HepG2 (cell line): ENCODE measurements around the gene MTRFR. TPM values are rescaled to one million over a fixed set of nuclear protein-coding genes. Genes with fewer than 3 reads are reported as not detected.

ENCODE experiments used
- GTF2F1 ChIP-seq: fragments of 150-350 bp; IDR thresholded peaks from 2 replicates; pipeline ENCODE4 v1.6.1; 2014; ENCODE audit warnings: low read length
- HES4 ChIP-seq: sonication (generic); formaldehyde crosslinking; IDR thresholded peaks from 2 replicates; pipeline ENCODE4 v1.9.0; 2021; ENCODE audit warnings: mild to moderate bottlenecking, missing genetic modification reagents, borderline replicate concordance
- HOXD1 ChIP-seq: sonication (generic); formaldehyde crosslinking; IDR thresholded peaks from 2 replicates; pipeline ENCODE4 v1.5.0; 2020; ENCODE audit warnings: missing genetic modification reagents
- KAT8 ChIP-seq: IDR thresholded peaks from 2 replicates; pipeline ENCODE4 v1.6.1; 2016; ENCODE audit warnings: missing genetic modification reagents, missing compliant biosample characterization
- MBD4 ChIP-seq: IDR thresholded peaks from 2 replicates; pipeline ENCODE4 v1.6.1; 2012; ENCODE audit warnings: low read length, inconsistent platforms, borderline replicate concordance
- MYC ChIP-seq: sonication (generic); formaldehyde crosslinking; IDR thresholded peaks from 2 replicates; pipeline ENCODE4 v1.9.0; 2021; ENCODE audit warnings: missing genetic modification reagents, borderline replicate concordance
- NAIF1 ChIP-seq: sonication (generic); formaldehyde crosslinking; IDR thresholded peaks from 2 replicates; pipeline ENCODE4 v1.5.0; 2020; ENCODE audit warnings: mild to moderate bottlenecking, missing genetic modification reagents, borderline replicate concordance
- SMAD9 ChIP-seq: sonication (generic); formaldehyde crosslinking; IDR thresholded peaks from 2 replicates; pipeline ENCODE4 v1.5.1; 2020; ENCODE audit warnings: mild to moderate bottlenecking, missing genetic modification reagents
- SRF ChIP-seq: IDR thresholded peaks from 2 replicates; pipeline ENCODE4 v1.6.1; 2011; ENCODE audit warnings: mild to moderate bottlenecking, low read depth, low read length, moderate library complexity
- STAG1 ChIP-seq: sonication (generic); formaldehyde crosslinking; IDR thresholded peaks from 2 replicates; pipeline ENCODE4 v1.4.0; 2020; ENCODE audit warnings: missing genetic modification reagents
- TOPORS ChIP-seq: sonication (generic); formaldehyde crosslinking; IDR thresholded peaks from 2 replicates; pipeline ENCODE4 v1.8.0; 2023; ENCODE audit warnings: mild to moderate bottlenecking, missing genetic modification reagents
- ZBTB21 ChIP-seq: sonication (generic); formaldehyde crosslinking; IDR thresholded peaks from 2 replicates; pipeline ENCODE4 v1.4.0; 2020; ENCODE audit warnings: missing genetic modification reagents
- ZBTB38 ChIP-seq: sonication (generic); formaldehyde crosslinking; IDR thresholded peaks from 2 replicates; pipeline ENCODE4 v1.5.1; 2020; ENCODE audit warnings: mild to moderate bottlenecking, missing genetic modification reagents
- ZFYVE20 ChIP-seq: sonication (generic); formaldehyde crosslinking; IDR thresholded peaks from 2 replicates; pipeline ENCODE4 v1.8.0; 2023; ENCODE audit warnings: low read depth, mild to moderate bottlenecking, moderate library complexity, missing genetic modification reagents, borderline replicate concordance
- ZNF264 ChIP-seq: sonication (generic); formaldehyde crosslinking; IDR thresholded peaks from 2 replicates; pipeline ENCODE4 v1.4.0; 2020; ENCODE audit warnings: missing genetic modification reagents
- ZNF543 ChIP-seq: sonication (generic); formaldehyde crosslinking; IDR thresholded peaks from 2 replicates; pipeline ENCODE4 v1.4.0; 2020; ENCODE audit warnings: mild to moderate bottlenecking, missing genetic modification reagents
- ZNF891 ChIP-seq: sonication (generic); formaldehyde crosslinking; IDR thresholded peaks from 2 replicates; pipeline ENCODE4 v1.5.0; 2020; ENCODE audit warnings: mild to moderate bottlenecking, missing genetic modification reagents
- polyA plus RNA-seq, 8 experiments: library from polyadenylated mRNA; depleted of rRNA in 3 of 8; stranded (reverse) in 7 of 8; unstranded in 1 of 8; fragments of >200 nt; fragmentation: Illumina TruSeq in 4 of 8; extraction: Trizol in 4 of 8; gene quantifications; 2 replicates each; pipeline versions ENCODE4 v1.2.1 to v1.2.3, GENCODE V29; 2011 to 2016; ENCODE audit warnings: low read depth in 4 of 8, missing spikeins in 1 of 8, mixed read lengths in 1 of 8; ENCODE audit not compliant: insufficient read depth in 1 of 8
- total RNA-seq, 5 experiments: library from RNA; depleted of rRNA; stranded (reverse); fragments of >200 nt; fragmentation: Illumina TruSeq; extraction: Trizol; gene quantifications; 2 replicates each; pipeline ENCODE4 v1.2.3, GENCODE V29; 2016; ENCODE audit warnings: low read depth in 1 of 5
- TF ChIP-seq, protein P1 (sequence below): sonication (generic); formaldehyde crosslinking; IDR thresholded peaks from 2 replicates; pipeline ENCODE4 v1.8.1; 2023; ENCODE audit warnings: mild to moderate bottlenecking, missing genetic modification reagents
- TF ChIP-seq, protein P2 (sequence below): sonication (generic); formaldehyde crosslinking; IDR thresholded peaks from 2 replicates; pipeline ENCODE4 v1.8.1; 2023; ENCODE audit warnings: mild to moderate bottlenecking, missing genetic modification reagents
- TF ChIP-seq, protein P3 (sequence below): IDR thresholded peaks from 2 replicates; pipeline ENCODE4 v1.6.1; 2016; ENCODE audit warnings: missing biosample characterization, missing genetic modification reagents, low read depth
- TF ChIP-seq, protein P4 (sequence below), 2 experiments: IDR thresholded peaks; 2 replicates each; pipeline ENCODE4 v1.6.1; 2011 to 2012; ENCODE audit warnings: low read length in 2 of 2, borderline replicate concordance in 1 of 2, low read depth in 1 of 2, mild to moderate bottlenecking in 1 of 2, moderate library complexity in 1 of 2
- TF ChIP-seq, protein P5 (sequence below): sonication (generic); formaldehyde crosslinking; IDR thresholded peaks from 2 replicates; pipeline ENCODE4 v1.4.0; 2020; ENCODE audit warnings: missing genetic modification reagents; ENCODE audit errors: not compliant biosample characterization

The MTRFR gene
- total and polyA plus RNA-seq, 2 of the 13 experiments (the other 11 are each of a cell fraction or from before 2014, with no cell fraction given): 7.1 to 9.9 TPM

DNA sequence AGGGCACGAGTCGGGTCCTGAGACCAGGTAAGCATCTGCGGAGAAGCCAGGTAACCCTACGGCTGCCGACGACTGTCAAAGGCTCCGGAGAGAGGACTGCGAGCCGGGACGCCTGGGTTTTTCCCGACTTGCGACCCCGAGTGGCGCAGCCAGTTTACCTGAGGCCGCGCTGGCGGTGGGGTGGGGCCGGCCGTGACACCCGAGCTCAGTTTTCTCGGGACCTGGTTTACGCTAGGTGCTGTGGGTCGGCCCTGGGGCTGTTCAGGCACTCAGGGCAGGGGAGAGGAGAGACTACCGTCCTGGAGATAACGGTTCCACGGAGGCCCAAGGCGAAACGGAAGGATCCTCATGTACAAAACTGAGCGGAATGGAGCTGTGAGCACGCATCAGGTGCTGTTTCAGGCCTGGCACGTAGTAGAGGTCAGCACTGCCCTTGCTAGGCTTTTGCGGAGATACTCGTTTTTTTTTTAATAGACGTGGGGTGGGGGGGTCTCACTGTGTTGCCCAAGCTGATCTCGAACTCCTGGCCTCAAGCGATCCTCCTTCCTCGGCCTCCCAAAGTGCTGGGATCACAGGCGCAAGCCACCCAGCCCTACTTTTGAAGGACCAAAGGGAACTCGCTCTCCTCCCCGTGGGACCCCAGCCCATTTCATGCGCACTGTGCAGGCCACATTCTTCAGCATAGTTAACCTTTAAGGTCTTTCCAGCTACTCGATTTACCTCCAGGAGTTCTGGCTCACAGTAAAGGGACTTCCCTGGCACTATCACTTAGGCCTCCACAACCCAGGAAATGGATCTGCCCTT lies 471 bp downstream of the MTRFR start (continued):
- TF ChIP-seq, protein P1, sequence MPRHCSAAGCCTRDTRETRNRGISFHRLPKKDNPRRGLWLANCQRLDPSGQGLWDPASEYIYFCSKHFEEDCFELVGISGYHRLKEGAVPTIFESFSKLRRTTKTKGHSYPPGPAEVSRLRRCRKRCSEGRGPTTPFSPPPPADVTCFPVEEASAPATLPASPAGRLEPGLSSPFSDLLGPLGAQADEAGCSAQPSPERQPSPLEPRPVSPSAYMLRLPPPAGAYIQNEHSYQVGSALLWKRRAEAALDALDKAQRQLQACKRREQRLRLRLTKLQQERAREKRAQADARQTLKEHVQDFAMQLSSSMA (CRISPR knock-in tag): no peak
- TF ChIP-seq MBD4 (no peak), ZNF543 (CRISPR knock-in tag) (0 out of 2 replicates have a peak, but pooled peaks have one; percentile 2), ZBTB38 (CRISPR knock-in tag) (no peak), HES4 (peak; percentile 35; the same call in 1 of the 2 replicates), MYC (CRISPR knock-in tag) (no peak), ZBTB21 (CRISPR knock-in tag) (no peak), SRF (no peak), HOXD1 (CRISPR knock-in tag) (no peak), GTF2F1 (no peak), ZFYVE20 (CRISPR knock-in tag) (no peak), SMAD9 (CRISPR knock-in tag) (no peak), TOPORS (CRISPR knock-in tag) (0 out of 2 replicates have a peak, but pooled peaks have one; percentile 2), NAIF1 (CRISPR knock-in tag) (no peak), STAG1 (CRISPR knock-in tag) (peak; percentile 20; the same call in 1 of the 2 replicates), KAT8 (CRISPR knock-in tag) (no peak), ZNF264 (0 out of 2 replicates have a peak, but pooled peaks have one; percentile 36), ZNF891 (CRISPR knock-in tag) (no peak)
- TF ChIP-seq, protein P2, sequence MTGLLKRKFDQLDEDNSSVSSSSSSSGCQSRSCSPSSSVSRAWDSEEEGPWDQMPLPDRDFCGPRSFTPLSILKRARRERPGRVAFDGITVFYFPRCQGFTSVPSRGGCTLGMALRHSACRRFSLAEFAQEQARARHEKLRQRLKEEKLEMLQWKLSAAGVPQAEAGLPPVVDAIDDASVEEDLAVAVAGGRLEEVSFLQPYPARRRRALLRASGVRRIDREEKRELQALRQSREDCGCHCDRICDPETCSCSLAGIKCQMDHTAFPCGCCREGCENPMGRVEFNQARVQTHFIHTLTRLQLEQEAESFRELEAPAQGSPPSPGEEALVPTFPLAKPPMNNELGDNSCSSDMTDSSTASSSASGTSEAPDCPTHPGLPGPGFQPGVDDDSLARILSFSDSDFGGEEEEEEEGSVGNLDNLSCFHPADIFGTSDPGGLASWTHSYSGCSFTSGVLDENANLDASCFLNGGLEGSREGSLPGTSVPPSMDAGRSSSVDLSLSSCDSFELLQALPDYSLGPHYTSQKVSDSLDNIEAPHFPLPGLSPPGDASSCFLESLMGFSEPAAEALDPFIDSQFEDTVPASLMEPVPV (CRISPR knock-in tag): no peak; the same call in 1 of the 2 replicates
- TF ChIP-seq, protein P3, sequence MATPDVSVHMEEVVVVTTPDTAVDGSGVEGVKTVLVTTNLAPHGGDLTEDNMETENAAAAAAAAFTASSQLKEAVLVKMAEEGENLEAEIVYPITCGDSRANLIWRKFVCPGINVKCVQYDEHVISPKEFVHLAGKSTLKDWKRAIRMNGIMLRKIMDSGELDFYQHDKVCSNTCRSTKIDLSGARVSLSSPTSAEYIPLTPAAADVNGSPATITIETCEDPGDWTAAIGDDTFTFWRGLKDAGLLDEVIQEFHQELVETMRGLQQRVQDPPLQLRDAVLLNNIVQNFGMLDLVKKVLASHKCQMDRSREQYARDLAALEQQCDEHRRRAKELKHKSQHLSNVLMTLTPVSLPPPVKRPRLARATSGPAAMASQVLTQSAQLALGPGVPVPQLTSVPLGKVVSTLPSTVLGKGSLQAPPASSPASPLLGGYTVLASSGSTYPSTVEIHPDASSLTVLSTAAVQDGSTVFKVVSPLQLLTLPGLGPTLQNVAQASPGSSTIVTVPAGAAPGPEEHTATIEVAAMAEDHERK (CRISPR knock-in tag): no peak
- TF ChIP-seq, protein P4, sequence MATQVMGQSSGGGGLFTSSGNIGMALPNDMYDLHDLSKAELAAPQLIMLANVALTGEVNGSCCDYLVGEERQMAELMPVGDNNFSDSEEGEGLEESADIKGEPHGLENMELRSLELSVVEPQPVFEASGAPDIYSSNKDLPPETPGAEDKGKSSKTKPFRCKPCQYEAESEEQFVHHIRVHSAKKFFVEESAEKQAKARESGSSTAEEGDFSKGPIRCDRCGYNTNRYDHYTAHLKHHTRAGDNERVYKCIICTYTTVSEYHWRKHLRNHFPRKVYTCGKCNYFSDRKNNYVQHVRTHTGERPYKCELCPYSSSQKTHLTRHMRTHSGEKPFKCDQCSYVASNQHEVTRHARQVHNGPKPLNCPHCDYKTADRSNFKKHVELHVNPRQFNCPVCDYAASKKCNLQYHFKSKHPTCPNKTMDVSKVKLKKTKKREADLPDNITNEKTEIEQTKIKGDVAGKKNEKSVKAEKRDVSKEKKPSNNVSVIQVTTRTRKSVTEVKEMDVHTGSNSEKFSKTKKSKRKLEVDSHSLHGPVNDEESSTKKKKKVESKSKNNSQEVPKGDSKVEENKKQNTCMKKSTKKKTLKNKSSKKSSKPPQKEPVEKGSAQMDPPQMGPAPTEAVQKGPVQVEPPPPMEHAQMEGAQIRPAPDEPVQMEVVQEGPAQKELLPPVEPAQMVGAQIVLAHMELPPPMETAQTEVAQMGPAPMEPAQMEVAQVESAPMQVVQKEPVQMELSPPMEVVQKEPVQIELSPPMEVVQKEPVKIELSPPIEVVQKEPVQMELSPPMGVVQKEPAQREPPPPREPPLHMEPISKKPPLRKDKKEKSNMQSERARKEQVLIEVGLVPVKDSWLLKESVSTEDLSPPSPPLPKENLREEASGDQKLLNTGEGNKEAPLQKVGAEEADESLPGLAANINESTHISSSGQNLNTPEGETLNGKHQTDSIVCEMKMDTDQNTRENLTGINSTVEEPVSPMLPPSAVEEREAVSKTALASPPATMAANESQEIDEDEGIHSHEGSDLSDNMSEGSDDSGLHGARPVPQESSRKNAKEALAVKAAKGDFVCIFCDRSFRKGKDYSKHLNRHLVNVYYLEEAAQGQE (IDR thresholded peaks at IDR 0.05; ENCODE audit: borderline replicate concordance in 1 of 2, low read depth in 1 of 2, low read length in 2 of 2): no peak
- TF ChIP-seq, protein P5, sequence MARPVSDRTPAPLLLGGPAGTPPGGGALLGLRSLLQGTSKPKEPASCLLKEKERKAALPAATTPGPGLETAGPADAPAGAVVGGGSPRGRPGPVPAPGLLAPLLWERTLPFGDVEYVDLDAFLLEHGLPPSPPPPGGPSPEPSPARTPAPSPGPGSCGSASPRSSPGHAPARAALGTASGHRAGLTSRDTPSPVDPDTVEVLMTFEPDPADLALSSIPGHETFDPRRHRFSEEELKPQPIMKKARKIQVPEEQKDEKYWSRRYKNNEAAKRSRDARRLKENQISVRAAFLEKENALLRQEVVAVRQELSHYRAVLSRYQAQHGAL (CRISPR knock-in tag): no peak
